WI38 (cell line): ENCODE results near the gene GJB1.

Experiments
- H3K4me3 ChIP-seq: 2 replicates; pipeline ENCODE4 v1.5.1; 2011; ENCODE audit warnings: low read depth, mild to moderate bottlenecking, control low read depth, low read length
- TF ChIP-seq, protein P1 (sequence below): IDR thresholded peaks from 2 replicates; pipeline ENCODE4 v1.5.1; 2012; ENCODE audit warnings: low read depth, mild to moderate bottlenecking, control low read depth, low read length

The GJB1 gene

GRCh38 chrX:71195964-71196649 lies 26.9 kb upstream of the GJB1 start:
- H3K4me3 ChIP-seq, result no peak overlapping the region
- TF ChIP-seq, protein P1, sequence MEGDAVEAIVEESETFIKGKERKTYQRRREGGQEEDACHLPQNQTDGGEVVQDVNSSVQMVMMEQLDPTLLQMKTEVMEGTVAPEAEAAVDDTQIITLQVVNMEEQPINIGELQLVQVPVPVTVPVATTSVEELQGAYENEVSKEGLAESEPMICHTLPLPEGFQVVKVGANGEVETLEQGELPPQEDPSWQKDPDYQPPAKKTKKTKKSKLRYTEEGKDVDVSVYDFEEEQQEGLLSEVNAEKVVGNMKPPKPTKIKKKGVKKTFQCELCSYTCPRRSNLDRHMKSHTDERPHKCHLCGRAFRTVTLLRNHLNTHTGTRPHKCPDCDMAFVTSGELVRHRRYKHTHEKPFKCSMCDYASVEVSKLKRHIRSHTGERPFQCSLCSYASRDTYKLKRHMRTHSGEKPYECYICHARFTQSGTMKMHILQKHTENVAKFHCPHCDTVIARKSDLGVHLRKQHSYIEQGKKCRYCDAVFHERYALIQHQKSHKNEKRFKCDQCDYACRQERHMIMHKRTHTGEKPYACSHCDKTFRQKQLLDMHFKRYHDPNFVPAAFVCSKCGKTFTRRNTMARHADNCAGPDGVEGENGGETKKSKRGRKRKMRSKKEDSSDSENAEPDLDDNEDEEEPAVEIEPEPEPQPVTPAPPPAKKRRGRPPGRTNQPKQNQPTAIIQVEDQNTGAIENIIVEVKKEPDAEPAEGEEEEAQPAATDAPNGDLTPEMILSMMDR, result no peak

DNA sequence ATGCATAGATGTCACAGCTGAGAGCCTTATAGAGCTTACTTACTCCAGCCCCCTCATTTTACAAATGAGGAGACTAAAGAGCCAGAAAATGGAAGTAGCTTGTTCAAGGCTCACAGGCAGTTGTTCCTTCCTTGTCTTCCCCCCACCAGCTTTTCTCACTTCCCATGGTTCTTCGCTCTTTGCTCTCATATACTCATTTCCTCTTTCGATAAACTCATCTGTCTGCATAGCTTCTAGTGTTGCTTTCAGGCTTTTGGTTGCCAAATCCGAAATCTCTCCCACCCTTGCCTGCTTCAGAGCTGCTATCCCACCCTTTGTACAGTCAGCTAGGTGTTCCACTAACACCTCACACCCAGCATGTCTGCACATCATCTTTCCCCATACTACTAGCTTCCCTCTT lies 25.0 kb upstream of the GJB1 start:
- TF ChIP-seq, protein P1, result no peak
- H3K4me3 ChIP-seq, result no peak overlapping the region

DNA sequence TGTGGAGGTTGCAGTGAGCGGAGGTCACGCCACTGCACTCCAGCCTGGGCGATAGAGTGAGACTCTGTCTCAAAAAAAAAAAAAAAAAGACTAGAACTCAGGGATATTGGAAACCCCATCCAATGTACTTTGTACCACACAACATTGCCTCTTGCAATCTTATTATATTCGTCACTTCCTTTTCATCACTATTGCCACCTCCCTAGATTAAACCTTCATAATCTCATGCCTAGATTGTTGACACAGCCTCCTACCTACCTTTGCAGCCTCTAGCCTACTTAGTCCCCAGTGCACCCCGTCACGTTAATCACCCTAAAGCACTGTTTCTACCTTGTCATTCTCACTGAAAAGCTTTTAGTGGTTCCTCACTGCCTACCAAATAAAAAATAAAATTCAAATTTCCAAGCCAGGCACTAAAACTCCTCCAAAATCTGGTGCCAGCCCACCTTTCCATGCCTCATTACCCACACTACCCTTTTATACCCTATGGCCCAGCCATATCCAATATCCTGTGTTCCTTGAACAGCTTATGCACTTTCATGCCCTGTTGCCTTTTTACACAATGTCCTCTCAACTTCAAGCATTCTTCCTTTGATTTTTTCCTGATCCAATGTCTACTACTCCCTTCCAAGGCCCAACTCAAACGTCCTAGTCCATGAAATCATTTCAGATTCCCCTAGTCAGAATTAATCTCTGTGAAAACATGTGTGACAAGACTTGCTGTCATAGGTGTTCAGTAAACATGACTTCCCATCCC lies 23.6 kb upstream of the GJB1 start:
- TF ChIP-seq, protein P1, result no peak
- H3K4me3 ChIP-seq, result no peak overlapping the region

DNA sequence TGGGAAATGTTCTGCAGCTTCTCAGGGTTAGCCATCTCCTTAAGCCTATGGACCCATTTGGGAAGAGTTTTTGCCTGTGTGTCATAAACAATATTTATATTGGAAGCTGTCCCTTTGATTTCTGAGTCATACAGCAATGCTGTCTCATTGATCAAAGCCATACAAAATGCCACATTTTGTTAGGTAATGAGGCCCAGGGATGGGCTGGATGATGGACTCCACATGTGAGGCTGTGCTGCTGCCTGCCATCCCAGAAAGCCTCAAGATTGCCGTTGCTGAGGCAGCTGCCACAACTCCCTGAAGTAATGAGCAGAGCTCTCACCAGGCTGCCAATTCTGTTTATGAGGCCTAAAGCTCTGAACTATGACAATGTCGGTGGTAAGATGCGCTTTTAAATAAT lies 12.2 kb upstream of the GJB1 start:
- H3K4me3 ChIP-seq, result no peak overlapping the region
- TF ChIP-seq, protein P1, result no peak

DNA sequence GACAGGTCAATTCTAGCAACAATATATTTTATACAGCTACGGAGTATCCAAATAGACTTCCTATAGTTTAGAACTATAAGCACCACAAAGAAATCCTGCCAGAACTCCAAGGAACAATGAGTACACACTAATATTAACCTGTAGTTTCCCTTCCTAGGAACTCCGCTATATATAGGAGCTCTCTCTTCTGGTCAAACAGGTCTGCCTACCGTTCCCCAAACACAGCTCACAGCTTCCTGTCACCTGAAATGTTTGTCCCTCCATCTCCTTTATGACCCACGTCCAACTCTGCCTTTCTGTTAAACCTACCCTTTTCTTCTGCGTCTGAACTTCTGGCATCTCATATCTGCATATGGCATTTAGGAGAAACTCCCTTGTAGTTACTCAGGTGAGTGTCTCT lies 10.5 kb upstream of the GJB1 start:
- H3K4me3 ChIP-seq, result no peak overlapping the region
- TF ChIP-seq, protein P1, result no peak

DNA sequence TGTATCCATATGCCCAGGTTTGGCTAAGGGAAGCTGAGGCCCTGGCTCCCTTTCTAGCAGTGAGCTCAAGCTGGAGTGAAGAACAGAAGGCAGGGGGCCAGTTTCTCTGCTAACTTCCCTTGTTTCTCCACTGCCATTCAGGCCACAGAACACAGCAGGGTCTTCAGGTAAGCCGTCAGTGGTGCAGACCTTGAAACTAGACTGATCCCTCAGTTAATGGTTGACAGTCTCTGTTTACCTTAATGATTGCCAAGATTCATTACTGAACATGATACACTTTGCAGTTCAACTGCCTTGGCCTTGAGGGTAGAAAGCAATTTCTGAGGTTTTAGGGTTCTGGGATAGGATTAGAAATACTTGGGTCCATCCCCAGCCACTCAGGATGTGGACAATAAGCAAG lies 8.9 kb upstream of the GJB1 start:
- no peak overlapping the region for H3K4me3 ChIP-seq
- TF ChIP-seq, protein P1, result no peak
